Embryonic facial prominence (tissue), 1 donor: ENCODE results near the gene PRRX2.
"Not testable (repeated sequence)": the region's sequence is repeated elsewhere in the genome, so short reads cannot be mapped to it uniquely, and the experiment has no call there.

Source experiments
- DNase-seq: peaks from one replicate; pipeline ENCODE4 v3.0.0-alpha.2; 2016; ENCODE audit errors: extremely low spot score

The PRRX2 gene

DNA sequence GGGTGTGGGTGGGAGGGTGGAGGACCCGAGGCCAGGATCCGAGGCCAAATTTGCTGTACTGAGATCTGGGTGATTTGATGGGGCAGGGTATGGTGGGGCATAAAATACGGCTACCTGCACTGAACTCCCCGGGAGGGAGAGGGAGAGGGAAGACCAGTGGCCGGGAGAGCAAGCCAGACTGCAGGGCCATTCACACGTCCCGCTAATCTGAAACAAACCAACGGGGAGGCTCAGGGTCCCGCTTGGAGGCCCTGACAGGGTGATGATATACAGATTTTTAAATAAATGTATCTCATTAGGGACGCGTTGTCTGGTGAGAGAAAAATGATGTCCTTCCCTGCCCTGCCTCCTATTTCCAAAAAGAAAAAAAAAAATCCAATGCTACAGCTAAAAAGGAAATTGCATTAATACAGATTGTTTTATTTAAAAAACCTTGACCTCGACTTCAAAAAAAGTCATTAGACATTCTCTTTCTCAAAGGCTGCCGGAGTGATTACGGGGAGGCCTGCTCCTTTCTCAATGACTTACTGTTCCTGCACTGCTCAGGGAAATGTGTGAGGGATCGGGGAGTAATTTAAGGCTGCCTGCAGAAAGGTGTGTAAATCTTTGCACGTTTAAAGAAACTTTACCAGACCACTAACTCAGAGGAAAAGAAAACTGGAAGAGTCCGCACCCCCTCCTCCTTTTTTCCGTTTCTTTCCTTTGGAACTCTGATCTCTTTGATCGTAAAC lies 11.5 kb upstream of the PRRX2 start:
- DNase-seq: no peak

GRCh38 chr9:129654554-129655040 lies 10.8 kb upstream of the PRRX2 start:
- DNase-seq: no peak

DNA sequence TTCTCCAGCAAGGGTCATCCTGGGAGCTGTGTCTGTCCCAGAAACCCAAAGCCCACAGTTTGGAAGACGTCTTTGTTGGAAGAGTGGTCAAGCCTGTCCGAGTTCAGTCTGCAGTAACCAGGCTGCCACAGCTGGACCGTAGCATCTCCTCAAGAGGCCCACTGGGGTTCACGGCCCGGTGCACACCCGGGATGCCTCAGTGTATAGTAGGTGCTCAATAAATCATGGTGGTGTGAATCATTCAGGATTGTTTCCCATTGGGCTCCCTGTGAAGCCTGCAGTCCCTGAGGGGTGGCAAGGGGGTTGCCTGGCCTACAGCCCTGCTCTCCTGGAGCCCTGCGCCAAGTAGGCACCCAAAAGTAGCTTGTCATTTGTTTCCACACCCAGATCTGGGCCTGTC lies 10.3 kb upstream of the PRRX2 start:
- no peak for DNase-seq

DNA sequence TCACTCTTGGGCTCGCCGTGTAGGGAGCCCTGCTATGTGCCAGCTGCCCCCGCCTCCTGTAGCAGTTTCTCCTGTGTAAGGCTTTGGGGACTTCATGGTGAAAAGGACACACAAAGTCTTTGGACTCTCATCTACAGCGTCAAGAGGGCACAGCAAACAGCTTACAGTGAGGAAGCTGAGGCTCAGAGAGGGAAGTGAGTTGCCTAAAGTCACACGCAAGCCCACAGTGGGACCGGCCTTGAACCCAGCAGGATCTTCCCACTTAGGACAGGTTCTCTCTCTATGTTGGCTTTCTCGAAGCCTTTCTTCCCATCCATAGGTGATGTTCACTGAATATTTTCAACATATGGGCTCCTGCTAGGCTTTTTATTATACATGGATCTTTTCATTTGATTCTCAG lies 9.8 kb upstream of the PRRX2 start:
- no peak for DNase-seq

DNA sequence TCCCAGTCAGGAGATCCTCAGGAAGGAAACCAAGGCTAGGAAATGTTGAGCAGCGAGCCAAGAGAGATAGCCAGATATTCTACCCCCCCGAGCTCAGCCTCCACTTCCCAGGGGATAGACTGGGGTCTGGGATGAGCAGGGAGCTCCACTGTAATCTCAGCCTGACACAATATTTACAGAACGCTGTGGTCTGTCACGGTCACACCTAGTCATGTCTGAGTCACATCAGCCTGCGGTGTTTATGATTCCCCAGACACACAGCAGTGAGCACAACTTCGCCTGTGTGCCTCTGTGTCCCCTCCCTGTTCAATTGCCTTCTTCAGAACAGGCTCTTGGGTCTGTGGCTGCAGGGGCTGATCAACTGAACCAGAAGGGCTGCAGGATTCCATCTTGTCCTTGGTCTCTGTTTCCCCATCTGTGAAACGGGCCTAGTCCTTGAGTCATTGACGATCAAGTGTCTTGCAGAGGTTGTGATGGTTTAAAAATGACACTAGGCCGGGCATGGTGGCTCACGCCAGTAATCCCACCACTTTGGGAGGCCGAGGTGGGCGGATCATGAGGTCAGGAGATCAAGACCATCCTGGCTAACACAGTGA lies 8.6 kb upstream of the PRRX2 start:
- no peak for DNase-seq

- DNase-seq: no peak
Observed at GRCh38 chr9:129661029-129661428, 4.4 kb upstream of the PRRX2 start.

DNA sequence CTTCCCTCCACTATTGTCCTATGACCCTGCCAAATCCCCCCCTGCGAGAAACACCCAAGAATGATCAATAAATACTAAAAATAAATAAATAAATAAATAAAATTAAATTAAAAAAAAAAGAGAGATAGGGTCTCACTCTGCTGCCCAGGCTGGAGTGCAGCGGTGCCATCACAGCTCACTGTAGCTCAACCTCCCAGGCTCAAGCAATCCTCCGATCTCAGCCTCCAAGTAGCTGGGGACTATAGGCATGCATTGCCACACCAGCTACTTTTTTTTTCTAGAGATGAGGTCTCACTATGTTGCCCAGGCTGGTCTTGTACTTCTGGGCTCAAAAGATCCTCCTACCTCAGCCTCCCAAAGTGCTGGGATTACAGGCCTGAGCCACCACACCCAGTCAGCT lies 3.2 kb upstream of the PRRX2 start:
- not testable (repeated sequence) for DNase-seq

DNA sequence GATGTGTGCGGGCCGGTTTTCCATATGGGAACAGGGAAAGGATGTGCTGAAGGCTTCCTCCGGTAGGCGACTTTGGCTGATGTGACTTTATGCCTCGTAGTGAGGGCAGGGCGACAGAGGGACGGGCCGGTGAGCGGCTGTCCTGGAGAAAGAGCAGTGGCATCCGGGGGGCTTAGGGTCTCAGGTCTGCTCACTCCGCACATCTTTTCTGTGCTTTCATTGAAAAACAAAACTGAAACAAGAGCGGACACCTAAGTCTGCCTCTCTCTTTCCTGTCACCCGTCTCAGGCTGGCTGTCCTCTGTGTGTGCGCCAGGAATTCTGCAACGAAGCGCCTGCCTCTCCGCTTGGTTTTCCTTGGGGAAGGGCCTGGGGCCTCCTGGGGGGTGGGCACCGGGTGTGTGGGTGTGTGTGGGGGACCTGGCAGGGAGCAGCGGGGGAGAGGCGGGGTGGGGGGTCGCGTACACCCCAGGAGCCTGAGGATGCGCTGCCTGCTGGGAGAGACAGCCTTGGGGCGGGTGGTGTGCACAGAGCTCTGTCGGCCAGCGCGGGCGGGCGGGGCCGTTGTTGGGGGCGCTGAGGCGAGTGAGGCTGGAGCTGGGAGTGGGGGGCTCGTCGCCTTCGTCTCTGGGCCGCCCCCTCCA lies 580 bp upstream of the PRRX2 start:
- no peak for DNase-seq

DNA sequence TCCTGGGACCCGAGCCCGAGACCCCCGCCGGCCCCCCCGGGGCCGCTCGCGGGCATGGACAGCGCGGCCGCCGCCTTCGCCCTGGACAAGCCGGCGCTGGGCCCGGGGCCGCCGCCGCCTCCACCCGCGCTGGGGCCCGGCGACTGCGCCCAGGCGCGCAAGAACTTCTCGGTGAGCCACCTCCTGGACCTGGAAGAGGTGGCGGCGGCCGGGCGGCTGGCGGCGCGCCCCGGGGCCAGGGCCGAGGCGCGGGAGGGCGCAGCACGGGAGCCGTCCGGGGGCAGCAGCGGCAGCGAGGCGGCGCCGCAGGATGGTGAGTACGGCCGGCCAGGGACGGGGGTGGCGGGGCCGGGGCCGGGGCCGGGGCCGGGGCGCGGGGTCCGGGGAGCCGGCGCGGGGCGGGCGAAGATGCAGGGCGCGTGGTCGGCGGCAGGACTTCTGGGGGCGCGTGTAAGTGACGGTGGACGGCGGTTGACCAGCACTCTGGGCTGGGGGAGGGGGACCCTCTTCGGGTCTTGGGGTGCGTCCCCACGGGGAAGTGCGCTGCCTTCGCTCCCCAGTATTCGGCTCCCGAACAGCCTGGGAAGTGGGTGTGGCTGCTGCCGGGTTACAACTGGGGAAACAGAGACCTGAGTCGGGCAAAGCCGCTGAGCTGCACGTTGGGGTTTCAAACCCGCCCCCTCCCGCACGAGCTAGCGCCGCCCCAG lies 520 bp downstream of the PRRX2 start:
- no peak for DNase-seq

- no peak for DNase-seq
Observed at GRCh38 chr9:129666575-129666974, 1.1 kb downstream of the PRRX2 start.

DNA sequence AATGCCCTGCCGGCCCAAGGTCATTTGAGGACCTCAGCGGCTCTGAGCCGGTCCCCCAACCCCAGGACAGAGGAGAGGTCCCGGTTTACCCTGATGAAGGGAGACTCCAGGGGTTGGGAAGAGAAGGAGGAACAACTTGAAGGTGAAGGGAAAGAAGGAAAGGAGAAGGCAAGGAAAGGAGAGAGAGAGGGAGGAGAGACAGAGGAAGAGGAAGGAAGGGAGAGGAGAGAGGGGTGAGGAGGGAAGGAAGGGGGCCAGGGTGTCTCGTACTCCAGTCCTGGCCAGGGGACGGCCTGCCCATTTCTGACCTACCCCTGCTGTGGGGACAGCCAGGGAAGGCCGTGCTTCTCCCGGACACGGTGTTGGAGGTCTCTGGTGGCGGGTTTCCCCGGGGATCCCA lies 1.9 kb downstream of the PRRX2 start:
- DNase-seq: no peak

DNA sequence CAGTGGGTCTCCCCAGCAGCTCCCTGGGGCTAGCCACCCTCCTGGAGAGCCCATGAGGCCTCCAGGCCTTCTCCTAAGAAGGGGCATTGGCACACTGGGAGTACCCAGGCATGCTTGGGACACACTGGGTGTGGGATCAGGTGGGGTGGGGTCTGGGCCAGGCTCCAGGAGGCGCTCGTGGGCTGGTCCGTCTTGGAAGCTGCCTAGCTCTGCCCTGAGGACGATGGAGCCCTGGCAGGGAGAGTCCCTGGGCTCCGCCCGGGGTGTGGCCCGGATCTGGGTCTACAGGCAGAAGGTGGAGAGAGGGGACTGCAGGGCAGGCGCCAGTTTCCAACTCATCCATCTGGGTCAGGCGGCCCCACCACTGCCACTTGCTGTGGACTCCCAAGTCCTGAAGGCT lies 2.4 kb downstream of the PRRX2 start:
- no peak for DNase-seq

GRCh38 chr9:129669141-129669718 lies 3.8 kb downstream of the PRRX2 start:
- DNase-seq: no peak

DNA sequence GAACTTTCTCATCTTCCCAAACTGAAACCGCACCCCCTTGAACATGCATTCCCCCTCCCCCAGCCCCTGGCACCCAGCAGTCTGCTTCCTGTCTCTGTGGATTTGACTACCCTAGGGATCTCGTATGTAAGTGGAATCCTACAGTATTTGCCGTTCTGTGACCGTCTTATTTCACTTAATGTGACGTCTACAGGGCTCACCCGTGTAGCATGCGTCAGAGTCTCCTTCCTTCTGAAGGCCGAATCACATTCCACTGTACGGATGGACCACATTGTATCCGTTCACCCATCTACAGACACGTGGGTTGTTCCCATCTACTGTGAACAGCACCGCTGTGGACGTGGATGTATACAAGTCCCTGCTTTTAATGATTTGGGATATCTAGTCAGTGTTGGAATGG lies 4.5 kb downstream of the PRRX2 start:
- DNase-seq: no peak

- DNase-seq: no peak
Observed at GRCh38 chr9:129671065-129671464, 5.6 kb downstream of the PRRX2 start.

DNA sequence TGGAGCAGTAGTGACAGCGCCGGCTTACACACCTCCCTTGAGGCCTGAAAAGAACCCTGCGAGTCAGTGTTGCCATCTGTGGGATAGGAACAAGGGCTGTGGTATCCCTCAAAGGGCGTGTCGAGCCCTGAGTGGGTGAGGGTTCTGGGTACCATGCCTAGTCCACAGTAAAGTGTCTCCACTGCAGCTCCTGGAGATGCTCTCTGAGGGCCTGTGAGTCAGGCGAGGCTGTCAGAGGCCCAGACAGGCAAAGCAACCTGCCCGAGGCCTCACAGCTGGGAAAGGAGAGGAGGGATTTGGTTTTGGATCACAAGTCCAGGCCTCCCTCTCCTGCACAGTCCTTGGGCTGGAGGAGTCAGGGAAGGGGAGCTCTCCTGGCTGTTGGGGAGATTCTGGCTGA lies 6.1 kb downstream of the PRRX2 start:
- no peak for DNase-seq

- no peak for DNase-seq
Observed at GRCh38 chr9:129672702-129673101, 7.3 kb downstream of the PRRX2 start.

- DNase-seq: no peak
Observed at GRCh38 chr9:129673602-129674001, 8.2 kb downstream of the PRRX2 start.

DNA sequence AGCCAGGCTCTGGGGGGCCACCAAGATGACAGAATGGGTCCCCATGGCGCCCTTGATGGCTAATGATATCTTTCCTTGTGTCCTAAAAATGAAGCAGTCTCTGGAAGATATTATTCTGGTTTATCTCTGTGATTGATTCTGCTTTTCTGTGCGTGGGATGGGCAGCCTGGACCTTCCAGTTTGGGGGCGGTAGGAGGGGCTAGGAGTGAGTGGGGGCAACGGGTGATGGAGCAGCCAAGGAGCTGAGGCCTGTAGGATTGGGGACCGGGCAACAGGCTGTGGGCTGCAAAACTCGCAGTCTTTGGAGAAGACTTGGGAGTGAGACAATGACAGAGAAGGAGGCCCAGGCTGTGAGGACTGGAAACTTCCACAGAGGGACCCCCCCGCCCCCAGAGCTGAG lies 8.8 kb downstream of the PRRX2 start:
- DNase-seq: no peak

DNA sequence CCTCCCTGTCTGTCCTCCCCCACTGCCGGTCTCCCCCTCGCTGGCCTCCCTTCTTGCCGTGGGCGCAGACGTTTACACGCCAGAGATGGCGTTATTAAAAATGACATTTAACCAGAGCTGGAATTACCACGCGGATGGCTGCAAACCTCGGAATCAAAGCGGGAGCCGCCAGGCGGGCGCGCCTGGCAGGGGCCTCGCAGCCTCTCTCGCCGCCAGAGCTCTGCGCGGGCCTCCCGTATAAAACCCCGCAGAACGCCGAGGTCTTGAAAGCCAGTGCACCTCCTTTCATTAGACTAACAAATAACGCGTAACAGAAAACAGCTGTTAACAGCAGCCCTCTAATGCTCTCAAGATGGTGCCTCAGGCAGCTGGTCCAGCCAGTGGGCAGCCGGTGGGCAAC lies 10.2 kb downstream of the PRRX2 start:
- peak; percentile 35 for DNase-seq

- no peak for DNase-seq
Observed at GRCh38 chr9:129676287-129676686, 10.8 kb downstream of the PRRX2 start.

DNA sequence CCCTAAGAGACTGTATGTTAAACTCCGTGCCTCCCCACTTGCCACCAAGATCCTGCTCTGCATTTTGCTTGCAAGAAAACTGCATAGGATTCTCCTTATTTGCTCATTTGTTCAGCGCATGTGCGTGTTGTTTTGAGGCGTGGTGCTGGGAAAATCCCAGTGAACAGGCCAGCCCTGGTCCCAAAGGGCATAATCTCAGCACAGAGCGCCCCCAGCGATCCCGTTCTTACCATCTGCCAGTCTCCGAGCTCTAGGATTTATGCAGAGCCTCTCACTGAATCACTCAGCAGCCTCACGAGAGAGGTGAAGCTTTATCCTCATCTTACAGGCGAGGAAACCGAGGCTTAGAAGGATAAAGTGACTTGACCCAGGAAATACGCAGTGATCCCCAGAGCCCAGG lies 11.5 kb downstream of the PRRX2 start:
- DNase-seq: no peak
